ENCODE data around the gene HPCAL1.

DNA sequence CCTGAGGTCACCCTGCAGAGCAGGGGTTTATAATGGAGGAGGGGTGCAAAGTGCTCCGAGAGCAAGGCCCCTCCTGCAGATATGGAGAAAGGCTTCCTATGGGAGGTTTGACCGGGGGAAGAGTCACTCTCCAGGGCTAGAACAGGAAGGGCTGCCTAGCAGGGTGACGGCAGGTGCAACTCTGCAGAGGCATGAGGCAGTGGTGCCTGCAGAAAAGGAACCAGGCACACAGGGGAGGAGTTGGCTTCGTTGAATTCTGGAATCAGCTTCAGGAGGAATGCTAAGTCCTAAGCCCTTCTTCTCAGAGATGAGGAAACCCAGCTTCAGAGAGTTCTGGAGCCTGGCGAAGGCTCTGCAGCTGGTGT is 17.5 kb upstream of the HPCAL1 start:
- TF ChIP-seq, protein P1, sequence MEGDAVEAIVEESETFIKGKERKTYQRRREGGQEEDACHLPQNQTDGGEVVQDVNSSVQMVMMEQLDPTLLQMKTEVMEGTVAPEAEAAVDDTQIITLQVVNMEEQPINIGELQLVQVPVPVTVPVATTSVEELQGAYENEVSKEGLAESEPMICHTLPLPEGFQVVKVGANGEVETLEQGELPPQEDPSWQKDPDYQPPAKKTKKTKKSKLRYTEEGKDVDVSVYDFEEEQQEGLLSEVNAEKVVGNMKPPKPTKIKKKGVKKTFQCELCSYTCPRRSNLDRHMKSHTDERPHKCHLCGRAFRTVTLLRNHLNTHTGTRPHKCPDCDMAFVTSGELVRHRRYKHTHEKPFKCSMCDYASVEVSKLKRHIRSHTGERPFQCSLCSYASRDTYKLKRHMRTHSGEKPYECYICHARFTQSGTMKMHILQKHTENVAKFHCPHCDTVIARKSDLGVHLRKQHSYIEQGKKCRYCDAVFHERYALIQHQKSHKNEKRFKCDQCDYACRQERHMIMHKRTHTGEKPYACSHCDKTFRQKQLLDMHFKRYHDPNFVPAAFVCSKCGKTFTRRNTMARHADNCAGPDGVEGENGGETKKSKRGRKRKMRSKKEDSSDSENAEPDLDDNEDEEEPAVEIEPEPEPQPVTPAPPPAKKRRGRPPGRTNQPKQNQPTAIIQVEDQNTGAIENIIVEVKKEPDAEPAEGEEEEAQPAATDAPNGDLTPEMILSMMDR (IDR thresholded peaks at IDR 0.05), result no peak
- TF ChIP-seq EZH2 (IDR thresholded peaks at IDR 0.05; ENCODE audit: borderline replicate concordance, insufficient read depth, low read depth, low read length, poor library complexity, severe bottlenecking), result no peak
